DMS153 treated with DMSO at 0.1 percent for 48 hours (cell line): ENCODE measurements around the gene ARSI.

Experiments used
- DNase-seq: peaks from one replicate; lab custom pipeline; 2025; ENCODE audit not compliant: unreplicated experiment; lab: John Stamatoyannopoulos, UW

ARSI gene

DNA sequence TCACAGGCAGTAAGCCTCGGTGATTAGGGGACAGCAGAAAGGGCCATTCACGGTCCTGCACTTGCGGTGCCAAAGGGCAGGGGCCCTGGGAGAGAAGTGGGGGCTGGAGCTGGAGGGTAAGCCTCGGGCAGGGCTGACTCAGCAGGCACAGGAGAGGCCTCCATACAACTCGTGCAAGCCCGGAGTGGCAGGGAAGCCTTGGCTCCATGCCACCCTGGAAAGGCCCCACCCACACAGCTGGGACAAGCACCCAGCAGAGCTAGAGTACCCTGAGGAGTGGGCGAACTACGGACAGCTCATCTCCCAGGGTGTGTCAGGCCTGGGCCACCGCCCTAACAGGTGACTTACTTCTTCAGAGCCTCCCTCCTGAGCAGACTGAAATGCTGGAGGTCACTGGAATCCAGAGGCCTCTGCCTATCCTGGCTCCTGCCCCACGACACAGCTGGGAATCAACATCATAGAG, 7.5 kb downstream of the ARSI start:
- DNase-seq, result no peak

- DNase-seq, result no peak
Measured at GRCh38 chr5:150294551-150295071, 8.1 kb downstream of the ARSI start.

- DNase-seq, result no peak
Measured at GRCh38 chr5:150293091-150293941, 9.4 kb downstream of the ARSI start.

DNA sequence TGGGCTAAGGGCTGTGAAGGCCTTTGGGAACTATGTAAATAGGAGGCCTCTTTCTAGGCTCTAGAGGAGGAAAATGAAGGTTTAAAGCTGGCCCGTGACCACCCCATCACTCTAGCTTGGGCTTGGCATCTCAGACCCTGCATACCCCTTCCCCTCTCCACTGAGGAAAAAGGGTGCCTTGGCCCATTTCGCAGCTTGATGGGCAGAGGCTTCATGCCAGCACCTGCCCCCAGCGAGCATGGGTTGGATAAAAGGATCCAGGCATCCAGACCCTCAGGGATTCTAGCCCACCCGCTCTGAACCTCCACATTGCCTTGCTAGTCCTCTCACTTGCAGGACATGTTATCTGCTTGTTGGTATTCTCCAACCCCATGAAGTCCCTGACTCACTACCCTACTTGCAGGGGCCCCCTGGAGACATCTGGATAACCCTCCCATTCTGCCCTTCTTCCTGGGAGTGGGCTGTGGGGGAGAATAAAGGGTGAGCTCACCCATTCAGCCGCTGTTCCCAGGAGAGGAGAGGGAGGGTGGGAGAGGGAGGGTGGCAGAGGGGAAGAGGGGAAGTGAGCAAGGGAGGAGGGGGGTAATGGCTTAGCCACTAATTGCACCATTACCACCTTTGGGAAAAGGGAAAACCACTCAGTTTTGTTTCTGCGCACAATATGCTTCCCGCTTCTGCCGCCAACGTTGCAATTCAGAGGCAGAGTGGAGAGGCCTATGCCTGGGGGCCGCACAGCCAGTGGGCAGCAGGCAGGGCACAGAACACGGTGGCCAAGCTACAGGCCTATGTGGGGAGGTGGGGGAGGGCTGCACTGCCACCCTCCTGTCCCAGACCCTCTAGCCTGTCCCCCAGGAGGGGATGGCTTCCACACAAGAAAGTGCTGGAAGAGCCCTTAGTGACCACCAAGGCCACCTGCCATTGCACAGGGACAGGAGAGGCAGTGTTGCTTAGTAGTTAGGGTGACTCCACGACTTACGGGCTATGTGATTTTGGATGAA, 11.0 kb downstream of the ARSI start:
- DNase-seq, result no peak

DNA sequence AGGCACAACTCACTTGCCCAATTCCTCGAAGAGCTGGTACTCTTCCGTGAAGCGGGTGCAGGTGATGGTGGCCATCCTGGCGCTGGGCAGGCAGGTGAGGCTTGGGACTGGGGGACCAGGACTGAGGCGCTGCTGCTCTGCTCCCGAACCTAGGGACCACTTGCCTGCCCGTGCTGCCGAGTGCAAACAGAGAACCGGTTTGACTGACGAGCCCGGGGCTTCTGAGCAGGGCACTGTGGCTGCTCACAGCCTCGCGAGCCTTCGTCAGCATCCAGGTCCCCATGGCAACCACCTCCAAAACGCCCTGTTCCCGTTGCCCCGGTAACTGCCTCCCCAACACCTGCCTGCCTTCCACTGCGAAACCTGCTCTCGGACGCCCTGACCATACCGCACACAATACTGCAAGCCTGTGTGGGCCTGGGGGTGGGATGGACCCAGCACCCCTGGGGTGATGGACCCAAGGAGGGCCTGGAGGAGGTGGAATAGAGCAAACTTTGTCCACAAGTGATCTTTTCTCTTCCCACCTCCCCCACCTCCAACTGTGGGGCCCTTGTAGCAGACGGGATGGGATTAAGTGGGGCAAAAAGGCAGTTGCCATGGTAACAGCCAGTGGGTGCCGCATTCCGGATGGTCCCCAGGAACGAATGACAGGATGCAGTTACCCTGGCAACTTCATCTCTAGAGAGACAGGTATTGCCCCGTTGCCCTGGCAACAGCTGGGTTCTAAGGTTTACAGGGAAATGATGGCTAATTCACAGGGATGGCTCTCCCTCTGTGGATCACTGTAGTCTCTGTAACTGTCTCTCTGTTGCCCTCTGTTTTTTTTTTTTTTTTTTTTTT, 12.9 kb downstream of the ARSI start, which contains the start of gene CAMK2A:
TSS of gene CAMK2A (minus strand) at position 223 of the 840 bp plus-strand sequence. CDS start at position 75, 148 bp downstream.
- DNase-seq, result no peak

GRCh38 chr5:150288791-150289190, 13.9 kb downstream of the ARSI start:
- DNase-seq, result no peak

DNA sequence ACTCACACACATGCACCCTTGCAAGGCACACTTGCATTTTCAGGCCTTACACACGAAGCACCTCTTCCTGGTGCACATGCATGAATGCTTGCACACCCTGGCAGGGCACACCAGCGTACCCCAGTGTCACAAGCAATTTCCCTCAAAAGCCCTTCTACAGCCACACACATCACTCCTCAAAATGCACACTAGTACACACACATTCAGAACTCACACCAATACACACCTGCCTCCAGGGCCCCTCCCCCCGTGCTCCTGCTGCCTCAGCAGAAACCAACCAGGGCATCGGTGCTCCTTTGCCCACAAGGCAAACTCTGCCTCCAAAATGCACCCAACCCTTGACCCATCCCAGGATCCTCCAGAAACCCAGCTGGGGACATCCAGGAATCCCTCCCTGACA, 14.3 kb downstream of the ARSI start:
- DNase-seq, result no peak

GRCh38 chr5:150286820-150287219, 15.9 kb downstream of the ARSI start:
- no peak for DNase-seq

- no peak for DNase-seq
Measured at GRCh38 chr5:150285114-150285513, 17.6 kb downstream of the ARSI start.

- no peak for DNase-seq
Measured at GRCh38 chr5:150284311-150284710, 18.4 kb downstream of the ARSI start.

DNA sequence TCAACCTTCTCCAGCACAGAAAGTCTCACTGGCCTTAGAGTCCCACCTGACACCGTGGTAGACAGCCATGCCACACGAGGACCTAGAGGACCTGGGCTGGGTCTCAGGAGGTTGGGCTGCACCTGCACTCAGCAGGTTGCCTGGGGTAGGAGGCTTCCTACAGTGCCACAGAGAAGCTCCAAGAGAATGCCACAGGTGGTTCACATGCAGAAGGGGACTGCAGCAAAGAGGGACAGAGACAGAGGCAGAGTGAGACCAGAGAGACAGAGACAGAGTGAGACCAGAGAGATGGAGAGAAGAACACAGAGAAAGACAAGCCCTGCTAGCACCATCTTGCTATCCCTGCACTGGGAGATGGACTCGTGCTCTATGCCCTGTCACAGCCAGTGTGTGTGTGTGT, 18.8 kb downstream of the ARSI start:
- DNase-seq, result no peak

GRCh38 chr5:150281987-150282386, 20.7 kb downstream of the ARSI start:
- no peak for DNase-seq

DNA sequence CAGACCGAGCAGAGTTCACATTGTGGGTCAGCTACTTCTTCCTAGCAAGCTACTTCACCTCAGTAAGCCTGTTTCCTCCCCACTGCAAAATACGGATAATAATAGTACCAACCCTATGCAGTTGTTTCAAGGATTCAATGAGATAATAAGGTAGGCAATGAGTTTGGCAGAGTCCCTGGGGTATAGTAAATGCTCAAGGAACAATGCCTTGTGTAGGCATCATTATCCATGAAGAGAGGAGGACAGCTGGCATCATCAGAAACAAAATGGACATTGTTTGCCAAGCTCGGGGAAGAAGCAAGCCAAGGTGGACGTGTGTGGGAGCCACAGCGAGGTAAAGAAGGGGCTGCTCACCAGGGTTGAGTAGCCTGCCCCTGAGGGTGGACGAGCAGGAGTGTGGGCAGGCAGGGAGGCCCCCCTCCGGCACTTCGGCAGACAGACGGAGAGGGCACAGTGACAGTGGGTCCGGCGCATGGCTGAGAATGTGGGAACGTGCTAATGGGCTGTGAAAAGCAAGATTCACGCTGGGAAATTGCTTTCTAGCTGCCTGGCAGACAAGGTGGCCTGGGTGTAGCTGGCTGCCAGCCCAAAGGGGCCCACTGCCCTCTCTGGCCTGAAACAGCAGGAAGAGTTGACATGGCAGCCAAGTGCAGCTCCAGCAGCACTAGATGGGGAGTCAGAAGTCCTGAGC, 23.2 kb downstream of the ARSI start:
- no peak for DNase-seq

DNA sequence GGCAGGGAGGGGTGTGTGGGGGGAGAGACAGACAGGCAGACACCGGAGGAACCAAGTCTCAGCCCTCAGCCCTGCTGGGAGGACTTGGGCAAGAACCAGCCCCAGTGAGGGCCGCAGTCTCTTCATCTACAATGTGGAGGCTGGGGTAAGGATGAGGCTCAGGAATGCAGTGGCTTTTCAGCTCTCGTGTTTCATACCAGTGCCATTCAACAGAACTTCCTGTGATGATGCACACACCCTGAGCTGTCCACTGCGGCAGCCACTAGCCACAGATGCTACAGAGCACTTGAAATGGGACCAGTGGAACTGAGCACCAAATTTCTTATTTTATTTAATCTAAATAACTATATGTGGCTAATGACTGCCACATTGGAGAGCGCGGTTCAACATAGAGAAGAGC, 23.8 kb downstream of the ARSI start:
- no peak for DNase-seq

GRCh38 chr5:150278046-150278730, 24.5 kb downstream of the ARSI start:
- DNase-seq, result no peak

DNA sequence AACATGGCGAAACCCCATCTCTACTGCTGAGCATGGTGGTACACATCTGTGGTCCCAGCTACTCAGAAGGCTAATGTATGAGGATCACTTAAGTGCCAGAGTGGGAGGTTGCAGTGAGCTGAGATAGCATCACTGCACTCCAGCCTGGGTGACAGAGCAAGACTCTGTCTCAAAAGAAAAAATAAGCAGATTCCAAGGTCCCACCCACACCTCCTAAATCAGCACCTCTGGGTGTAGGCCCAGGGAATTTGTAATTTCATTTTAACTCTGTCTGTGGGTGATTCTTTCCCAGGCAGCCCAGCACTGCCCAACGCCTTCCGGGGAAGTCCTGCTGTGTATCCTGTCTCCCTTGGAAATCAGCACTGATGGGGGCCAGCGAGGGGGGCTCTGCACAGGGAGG, 25.7 kb downstream of the ARSI start:
- DNase-seq, result no peak

GRCh38 chr5:150274811-150275210, 27.9 kb downstream of the ARSI start:
- no peak for DNase-seq

- no peak for DNase-seq
Measured at GRCh38 chr5:150272531-150272930, 30.2 kb downstream of the ARSI start.

- no peak for DNase-seq
Measured at GRCh38 chr5:150271923-150272322, 30.8 kb downstream of the ARSI start.
